HEK293 (cell line): ENCODE data around the gene OAF.

Source experiments
- RBAK ChIP-seq: fragments of 450-650 bp; formaldehyde crosslinking; IDR thresholded peaks from 2 replicates; pipeline ENCODE4 v1.5.1; 2016; ENCODE audit warnings: missing biosample characterization, missing genetic modification characterization
- SP7 ChIP-seq: fragments of 450-650 bp; formaldehyde crosslinking; IDR thresholded peaks from 2 replicates; pipeline ENCODE4 v1.5.1; 2016; ENCODE audit warnings: missing biosample characterization, missing genetic modification characterization
- ZBTB17 ChIP-seq: fragments of 450-650 bp; formaldehyde crosslinking; IDR thresholded peaks from 2 replicates; pipeline ENCODE4 v1.5.1; 2016; ENCODE audit warnings: missing biosample characterization, missing genetic modification characterization
- ZNF747 ChIP-seq: fragments of 450-650 bp; formaldehyde crosslinking; IDR thresholded peaks from 2 replicates; pipeline ENCODE4 v1.5.1; 2016; ENCODE audit warnings: missing biosample characterization, missing genetic modification characterization
- TF ChIP-seq, protein P1 (sequence below): fragments of 450-650 bp; formaldehyde crosslinking; IDR thresholded peaks from 2 replicates; pipeline ENCODE4 v1.5.1; 2016; ENCODE audit warnings: missing biosample characterization, missing genetic modification characterization
- TF ChIP-seq, protein P2 (sequence below): fragments of 450-650 bp; formaldehyde crosslinking; IDR thresholded peaks from 2 replicates; pipeline ENCODE4 v1.5.1; 2016; ENCODE audit warnings: missing biosample characterization, missing genetic modification characterization

DNA sequence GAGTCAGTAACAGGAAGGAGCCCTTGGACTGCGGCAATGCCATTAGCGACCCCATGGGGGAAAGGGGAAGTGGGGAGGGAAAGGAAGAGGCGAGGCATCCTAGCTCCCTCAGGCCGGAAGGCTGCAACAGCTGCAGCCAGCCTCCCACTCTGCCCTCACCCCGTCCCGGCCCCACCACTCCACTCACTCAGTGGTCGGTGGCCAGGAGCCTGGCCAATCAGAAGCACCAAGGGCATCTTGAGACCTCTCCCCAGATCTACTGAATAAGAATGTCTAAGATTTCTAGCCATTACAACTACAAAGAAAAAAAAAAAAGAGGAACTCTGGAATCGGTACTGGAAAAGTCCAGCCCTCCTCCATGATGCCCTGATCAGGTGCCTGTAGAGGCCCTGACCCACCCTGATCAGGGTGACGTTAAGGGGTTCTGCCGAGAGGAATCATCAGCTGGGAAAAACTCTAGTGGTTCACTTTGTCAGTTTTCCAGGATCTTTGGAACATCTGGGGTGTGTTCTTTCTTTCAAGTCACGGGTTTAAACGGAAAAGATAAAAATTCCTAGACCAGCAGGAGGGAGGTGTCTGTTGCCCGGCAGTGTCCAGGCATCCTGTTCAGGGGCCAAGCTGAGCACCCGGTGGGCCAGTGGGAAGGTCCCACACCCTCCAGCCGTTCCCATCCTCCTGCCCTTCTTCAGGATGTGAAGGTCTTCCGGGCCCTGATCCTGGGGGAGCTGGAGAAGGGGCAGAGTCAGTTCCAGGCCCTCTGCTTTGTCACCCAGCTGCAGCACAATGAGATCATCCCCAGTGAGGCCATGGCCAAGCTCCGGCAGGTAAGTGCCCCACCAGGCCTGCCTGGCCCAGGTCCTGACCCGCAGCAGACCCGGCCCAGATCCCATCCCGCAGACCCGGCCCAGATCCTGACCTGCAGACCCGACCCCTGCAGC, 14.4 kb downstream of the OAF start:
- TF ChIP-seq ZNF747 (tag by site-specific recombination) = no peak
- TF ChIP-seq, protein P1, sequence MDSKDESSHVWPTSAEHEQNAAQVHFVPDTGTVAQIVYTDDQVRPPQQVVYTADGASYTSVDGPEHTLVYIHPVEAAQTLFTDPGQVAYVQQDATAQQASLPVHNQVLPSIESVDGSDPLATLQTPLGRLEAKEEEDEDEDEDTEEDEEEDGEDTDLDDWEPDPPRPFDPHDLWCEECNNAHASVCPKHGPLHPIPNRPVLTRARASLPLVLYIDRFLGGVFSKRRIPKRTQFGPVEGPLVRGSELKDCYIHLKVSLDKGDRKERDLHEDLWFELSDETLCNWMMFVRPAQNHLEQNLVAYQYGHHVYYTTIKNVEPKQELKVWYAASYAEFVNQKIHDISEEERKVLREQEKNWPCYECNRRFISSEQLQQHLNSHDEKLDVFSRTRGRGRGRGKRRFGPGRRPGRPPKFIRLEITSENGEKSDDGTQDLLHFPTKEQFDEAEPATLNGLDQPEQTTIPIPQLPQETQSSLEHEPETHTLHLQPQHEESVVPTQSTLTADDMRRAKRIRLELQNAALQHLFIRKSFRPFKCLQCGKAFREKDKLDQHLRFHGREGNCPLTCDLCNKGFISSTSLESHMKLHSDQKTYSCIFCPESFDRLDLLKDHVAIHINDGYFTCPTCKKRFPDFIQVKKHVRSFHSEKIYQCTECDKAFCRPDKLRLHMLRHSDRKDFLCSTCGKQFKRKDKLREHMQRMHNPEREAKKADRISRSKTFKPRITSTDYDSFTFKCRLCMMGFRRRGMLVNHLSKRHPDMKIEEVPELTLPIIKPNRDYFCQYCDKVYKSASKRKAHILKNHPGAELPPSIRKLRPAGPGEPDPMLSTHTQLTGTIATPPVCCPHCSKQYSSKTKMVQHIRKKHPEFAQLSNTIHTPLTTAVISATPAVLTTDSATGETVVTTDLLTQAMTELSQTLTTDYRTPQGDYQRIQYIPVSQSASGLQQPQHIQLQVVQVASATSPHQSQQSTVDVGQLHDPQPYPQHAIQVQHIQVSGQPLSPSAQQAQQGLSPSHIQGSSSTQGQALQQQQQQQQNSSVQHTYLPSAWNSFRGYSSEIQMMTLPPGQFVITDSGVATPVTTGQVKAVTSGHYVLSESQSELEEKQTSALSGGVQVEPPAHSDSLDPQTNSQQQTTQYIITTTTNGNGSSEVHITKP (tag by site-specific recombination) = no peak
- no peak for TF ChIP-seq RBAK (tag by site-specific recombination)
- no peak for TF ChIP-seq SP7 (tag by site-specific recombination)
- TF ChIP-seq, protein P2, sequence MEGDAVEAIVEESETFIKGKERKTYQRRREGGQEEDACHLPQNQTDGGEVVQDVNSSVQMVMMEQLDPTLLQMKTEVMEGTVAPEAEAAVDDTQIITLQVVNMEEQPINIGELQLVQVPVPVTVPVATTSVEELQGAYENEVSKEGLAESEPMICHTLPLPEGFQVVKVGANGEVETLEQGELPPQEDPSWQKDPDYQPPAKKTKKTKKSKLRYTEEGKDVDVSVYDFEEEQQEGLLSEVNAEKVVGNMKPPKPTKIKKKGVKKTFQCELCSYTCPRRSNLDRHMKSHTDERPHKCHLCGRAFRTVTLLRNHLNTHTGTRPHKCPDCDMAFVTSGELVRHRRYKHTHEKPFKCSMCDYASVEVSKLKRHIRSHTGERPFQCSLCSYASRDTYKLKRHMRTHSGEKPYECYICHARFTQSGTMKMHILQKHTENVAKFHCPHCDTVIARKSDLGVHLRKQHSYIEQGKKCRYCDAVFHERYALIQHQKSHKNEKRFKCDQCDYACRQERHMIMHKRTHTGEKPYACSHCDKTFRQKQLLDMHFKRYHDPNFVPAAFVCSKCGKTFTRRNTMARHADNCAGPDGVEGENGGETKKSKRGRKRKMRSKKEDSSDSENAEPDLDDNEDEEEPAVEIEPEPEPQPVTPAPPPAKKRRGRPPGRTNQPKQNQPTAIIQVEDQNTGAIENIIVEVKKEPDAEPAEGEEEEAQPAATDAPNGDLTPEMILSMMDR (tag by site-specific recombination) = no peak
- TF ChIP-seq ZBTB17 (tag by site-specific recombination) = no peak
